Prostate gland (tissue), 2 donors: Measurements from ENCODE around the gene KIF2C. TPM values are rescaled to one million over a fixed set of nuclear protein-coding genes. Genes with fewer than 3 reads are reported as not detected.
"Not testable (repeated sequence)": the region's sequence is repeated elsewhere in the genome, so short reads cannot be mapped to it uniquely, and the experiment has no call there.

Source experiments
- DNase-seq: peaks from one replicate; pipeline ENCODE4 v3.0.0-alpha.2; 2019; ENCODE audit warnings: low spot score
- H3K27ac ChIP-seq, 2 donors: fragments of 200-600 bp; sonication (generic); 2 replicates each; pipeline ENCODE4 v1.5.1; 2017 to 2019
- H3K27me3 ChIP-seq: fragments of 200-600 bp; sonication (generic); replicated peaks from 2 replicates; pipeline ENCODE4 v1.5.1; 2019; ENCODE audit not compliant: insufficient read depth
- H3K36me3 ChIP-seq, 2 donors: fragments of 200-600 bp; sonication (generic); 1 replicate in 1 of 2; 2 replicates in 1 of 2; pipeline versions ENCODE4 v1.5.1 to v1.8.1; 2017 to 2019
- H3K4me1 ChIP-seq: fragments of 200-600 bp; sonication (generic); replicated peaks from 2 replicates; pipeline ENCODE4 v1.5.1; 2019
- H3K4me3 ChIP-seq, 2 donors: fragments of 200-600 bp; sonication (generic); 2 replicates each; pipeline ENCODE4 v1.5.1; 2017 to 2019
- H3K9me3 ChIP-seq: fragments of 200-600 bp; sonication (generic); 2 replicates; pipeline ENCODE4 v1.5.1; 2017
- POLR2A ChIP-seq: fragments of 450-650 bp; IDR thresholded peaks from one replicate; pipeline ENCODE4 v1.6.1; 2016; ENCODE audit warnings: antibody characterized with exemption, mild to moderate bottlenecking
- POLR2AphosphoS5 ChIP-seq: sonication (generic); formaldehyde crosslinking; IDR thresholded peaks from one replicate; pipeline ENCODE4 v1.6.1; 2017; ENCODE audit warnings: antibody characterized with exemption
- WGBS: methylation state at CpG from one replicate; pipeline ENCODE4 v1.1.5; 2018; 5-methylcytosine and 5-hydroxymethylcytosine counted together
- intact Hi-C: fragments of 100-400 bp; cut with DNase I; formaldehyde crosslinking; loops from one replicate; pipeline ENCODE4 v1.14.2; 2022
- small RNA-seq, 2 donors: library from RNA; depleted of rRNA; stranded (forward); fragments of <200 nt; gene quantifications; one replicate each; pipeline ENCODE3, GENCODE V24; 2016
- total RNA-seq, 2 donors: library from RNA; depleted of rRNA; stranded (reverse); fragments of >200 nt; gene quantifications; one replicate each; pipeline ENCODE4 v1.1.0, GENCODE V29; 2016
- TF ChIP-seq, protein P1 (sequence below), 4 experiments: fragments of 200-600 bp in 2 of 4; fragments of 450-650 bp in 2 of 4; sonication (generic) in 2 of 4; IDR thresholded peaks; 1 replicate in 3 of 4; 2 replicates in 1 of 4; pipeline ENCODE4 v1.5.1; 2016 to 2019; ENCODE audit warnings: antibody characterized with exemption in 4 of 4, mild to moderate bottlenecking in 2 of 4, moderate library complexity in 2 of 4

The KIF2C gene
- total RNA-seq, 2 donors from 2014 or later: 3.5 to 13.2 TPM

DNA sequence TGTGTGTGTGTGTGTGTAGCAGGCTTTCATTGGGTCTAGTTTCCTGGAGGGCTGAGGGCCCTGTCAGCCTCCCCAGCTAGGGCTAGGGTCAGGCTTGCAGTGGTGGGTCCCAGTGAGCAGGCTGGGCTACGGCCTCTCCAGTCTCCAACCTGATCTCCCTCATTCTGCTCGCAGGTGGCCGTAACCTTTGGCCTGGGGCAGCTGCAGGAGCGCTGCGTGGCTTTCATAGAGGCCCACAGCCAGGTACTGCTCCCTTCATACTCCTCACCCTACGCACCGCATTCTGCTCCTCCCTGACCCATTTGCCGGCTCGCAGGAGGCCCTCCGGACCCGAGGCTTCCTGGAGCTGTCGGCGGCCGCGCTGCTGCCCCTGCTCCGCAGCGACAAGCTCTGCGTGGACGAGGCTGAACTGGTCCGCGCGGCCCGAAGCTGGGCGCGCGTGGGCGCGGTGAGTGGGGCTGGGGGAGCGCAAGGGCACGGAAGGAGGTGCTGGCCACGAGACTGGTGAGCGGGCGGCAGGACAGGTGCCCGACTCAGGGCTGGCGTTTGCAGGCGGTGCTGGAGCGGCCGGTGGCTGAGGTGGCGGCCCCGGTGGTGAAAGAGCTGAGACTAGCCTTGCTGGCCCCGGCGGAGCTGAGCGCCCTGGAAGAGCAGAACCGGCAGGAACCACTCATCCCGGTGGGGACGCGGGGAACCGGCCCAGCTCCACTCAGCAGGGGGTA lies 73.3 kb downstream of the KIF2C start:
- H3K27ac ChIP-seq: peak overlapping the region; percentile 70 to 79
- no peak for TF ChIP-seq POLR2A
- TF ChIP-seq, protein P1, sequence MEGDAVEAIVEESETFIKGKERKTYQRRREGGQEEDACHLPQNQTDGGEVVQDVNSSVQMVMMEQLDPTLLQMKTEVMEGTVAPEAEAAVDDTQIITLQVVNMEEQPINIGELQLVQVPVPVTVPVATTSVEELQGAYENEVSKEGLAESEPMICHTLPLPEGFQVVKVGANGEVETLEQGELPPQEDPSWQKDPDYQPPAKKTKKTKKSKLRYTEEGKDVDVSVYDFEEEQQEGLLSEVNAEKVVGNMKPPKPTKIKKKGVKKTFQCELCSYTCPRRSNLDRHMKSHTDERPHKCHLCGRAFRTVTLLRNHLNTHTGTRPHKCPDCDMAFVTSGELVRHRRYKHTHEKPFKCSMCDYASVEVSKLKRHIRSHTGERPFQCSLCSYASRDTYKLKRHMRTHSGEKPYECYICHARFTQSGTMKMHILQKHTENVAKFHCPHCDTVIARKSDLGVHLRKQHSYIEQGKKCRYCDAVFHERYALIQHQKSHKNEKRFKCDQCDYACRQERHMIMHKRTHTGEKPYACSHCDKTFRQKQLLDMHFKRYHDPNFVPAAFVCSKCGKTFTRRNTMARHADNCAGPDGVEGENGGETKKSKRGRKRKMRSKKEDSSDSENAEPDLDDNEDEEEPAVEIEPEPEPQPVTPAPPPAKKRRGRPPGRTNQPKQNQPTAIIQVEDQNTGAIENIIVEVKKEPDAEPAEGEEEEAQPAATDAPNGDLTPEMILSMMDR (IDR thresholded peaks at IDR 0.05): no peak
- no peak for TF ChIP-seq POLR2AphosphoS5
- H3K36me3 ChIP-seq: no peaks in the 10 kb centered on the region
- H3K4me3 ChIP-seq: peak overlapping the region; percentile 34 to 43
- intact Hi-C loops: no loop called here
- H3K4me1 ChIP-seq: peaks cover 8% of the 10 kb centered on the region
- DNase-seq: no peak
- no peaks in the 10 kb centered on the region for H3K27me3 ChIP-seq
- 53% methylated on average over 47 of the region's 48 CpGs for WGBS
- no peaks in the 10 kb centered on the region for H3K9me3 ChIP-seq

DNA sequence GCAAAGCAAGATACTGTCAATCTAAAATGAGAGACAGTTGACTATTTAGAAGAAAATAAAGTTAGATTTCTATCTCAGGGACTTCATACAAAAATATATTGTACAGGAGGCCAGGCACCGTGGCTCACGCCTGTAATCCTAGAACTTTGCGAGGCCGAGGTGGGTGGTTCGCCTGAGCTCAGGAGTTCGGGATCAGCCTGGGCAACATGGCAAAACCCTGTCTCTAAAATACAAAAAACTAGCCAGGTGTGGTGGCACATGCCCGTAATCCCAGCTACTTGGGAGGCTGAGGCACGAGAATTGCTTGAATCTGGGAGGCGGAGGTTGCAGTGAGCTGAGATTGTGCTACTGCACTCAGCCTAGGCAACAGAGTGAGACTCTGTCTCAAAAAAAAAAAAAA lies 76.3 kb downstream of the KIF2C start:
- H3K27ac ChIP-seq, H3K4me3 ChIP-seq, intact Hi-C loops, H3K9me3 ChIP-seq, H3K36me3 ChIP-seq, H3K4me1 ChIP-seq, H3K27me3 ChIP-seq, DNase-seq: not testable (repeated sequence)
- 87% methylated on average over 9 of the region's 9 CpGs for WGBS

DNA sequence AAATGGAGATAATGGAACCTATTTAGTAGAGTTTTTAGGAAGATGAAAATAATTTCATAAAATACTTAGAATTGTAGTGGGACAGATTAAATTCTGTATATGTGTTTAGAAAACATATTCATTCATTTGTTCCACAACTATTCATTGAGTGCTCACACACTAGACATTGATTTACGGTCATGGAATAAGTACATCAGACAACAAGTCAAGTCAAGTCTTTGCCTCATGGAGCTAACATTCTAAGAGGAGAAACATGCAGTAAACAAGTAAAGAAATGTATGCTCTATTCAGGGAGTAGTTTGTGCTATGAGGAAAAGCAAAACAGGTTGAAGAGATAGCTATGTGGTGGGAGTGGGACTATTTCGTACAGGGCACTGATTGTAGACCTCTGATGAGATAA lies 77.7 kb downstream of the KIF2C start:
- intact Hi-C loops: no loop called here
- H3K27ac ChIP-seq: no peak overlapping the region
- H3K4me3 ChIP-seq: no peak overlapping the region
- no peak for DNase-seq
- no peaks in the 10 kb centered on the region for H3K9me3 ChIP-seq
- H3K4me1 ChIP-seq: no peaks in the 10 kb centered on the region
- TF ChIP-seq, protein P1 (IDR thresholded peaks at IDR 0.05): no peak
- TF ChIP-seq POLR2AphosphoS5 (no peak), POLR2A (no peak)
- H3K36me3 ChIP-seq: no peaks in the 10 kb centered on the region
- no peaks in the 10 kb centered on the region for H3K27me3 ChIP-seq
- 83% methylated on average over 2 of the region's 2 CpGs for WGBS

Small RNAs within 50 kb of the gene (small RNA-seq; reads per million reads assigned to genes)
- gene RNU5D-1 (2.6 to 2.7 reads per million in 2 donors), gene RNU5F-1 (0.50 to 1.2 reads per million in 2 donors), gene SNORD38A (731 to 1,103 reads per million in 2 donors), gene SNORD38B (0 reads per million in 2 donors), gene SNORD46 (886 to 1,580 reads per million in 2 donors), gene SNORD55 (0 reads per million in 2 donors)

Other genes starting within 250 kb of the KIF2C start
- gene TMEM53, start 65.4 kb upstream of the KIF2C start, total RNA-seq: 1 to 10 TPM; 2.7 to 6.9 TPM
- gene ARMH1, start 65.1 kb upstream of the KIF2C start, total RNA-seq: 1 to 10 TPM; 1.0 to 3.6 TPM
- not detected for gene RNU5D-1, start 8.7 kb upstream of the KIF2C start, total RNA-seq
- gene RPS8, start 35.7 kb downstream of the KIF2C start, total RNA-seq: 1,000 to 10,000 TPM; 1,669 to 3,439 TPM
- gene BEST4, start 48.3 kb downstream of the KIF2C start, total RNA-seq: not detected
- gene PLK3, start 60.5 kb downstream of the KIF2C start, total RNA-seq: 10 to 100 TPM in 1 of 2 donors, 1 to 10 TPM in 1; 5.2 to 15.5 TPM
- 1 to 10 TPM in 1 of 2 donors, not detected in 1; 4.0 TPM for gene DYNLT4, start 67.5 kb downstream of the KIF2C start, total RNA-seq
- gene BTBD19, start 68.7 kb downstream of the KIF2C start, total RNA-seq: 10 to 100 TPM in 1 of 2 donors, under 1 TPM in 1; 0.50 to 10.5 TPM
- gene PTCH2, start 103.4 kb downstream of the KIF2C start, total RNA-seq: 10 to 100 TPM in 1 of 2 donors, under 1 TPM in 1; 0.32 to 31.9 TPM
- gene EIF2B3, start 246.8 kb downstream of the KIF2C start, total RNA-seq: 10 to 100 TPM; 17.5 to 19.3 TPM